Osteoblast (primary cell): ENCODE data around the gene PHAF1. TPM values are rescaled to one million over a fixed set of nuclear protein-coding genes. Genes with fewer than 3 reads are reported as not detected.

ENCODE experiments used
- DNase-seq: peaks from one replicate; pipeline ENCODE4 v3.0.0; 2011; ENCODE audit warnings: low spot score, mixed read lengths; ENCODE audit not compliant: insufficient read length; ENCODE audit errors: missing footprints
- H2AFZ ChIP-seq: 2 replicates; pipeline ENCODE4 v1.6.0; 2011; ENCODE audit warnings: mild to moderate bottlenecking, low read length
- H3K27ac ChIP-seq: 2 replicates; pipeline ENCODE4 v1.5.1; 2011; ENCODE audit warnings: mild to moderate bottlenecking, low read depth, low read length, moderate library complexity
- H3K27me3 ChIP-seq: 2 replicates; pipeline ENCODE4 v1.6.0; 2012; ENCODE audit warnings: mild to moderate bottlenecking, control low read depth, inconsistent platforms, low read length, moderate library complexity; ENCODE audit not compliant: insufficient read depth
- H3K36me3 ChIP-seq: 2 replicates; pipeline ENCODE4 v1.5.1; 2011; ENCODE audit warnings: mild to moderate bottlenecking, low read length, control low read depth, moderate library complexity; ENCODE audit not compliant: insufficient read depth
- H3K4me1 ChIP-seq: 2 replicates; pipeline ENCODE4 v1.5.1; 2011; ENCODE audit warnings: mild to moderate bottlenecking, low read length, control low read depth, moderate library complexity; ENCODE audit not compliant: insufficient read depth
- H3K4me2 ChIP-seq: 2 replicates; pipeline ENCODE4 v1.6.0; 2011; ENCODE audit warnings: mild to moderate bottlenecking, low read length; ENCODE audit not compliant: insufficient read depth
- H3K4me3 ChIP-seq: fragments of 200-600 bp; sonication (generic); 3 replicates; pipeline ENCODE4 v1.5.1; 2012; ENCODE audit warnings: mild to moderate bottlenecking, low read length, inconsistent platforms; ENCODE audit not compliant: insufficient read depth
- H3K79me2 ChIP-seq: 2 replicates; pipeline ENCODE4 v1.6.0; 2012; ENCODE audit warnings: mild to moderate bottlenecking, low read length, control low read depth, inconsistent platforms; ENCODE audit not compliant: insufficient read depth
- H3K9me3 ChIP-seq: 2 replicates; pipeline ENCODE4 v1.5.1; 2011; ENCODE audit warnings: low read depth, low read length, control low read depth
- H4K20me1 ChIP-seq: 2 replicates; pipeline ENCODE4 v1.6.0; 2012; ENCODE audit warnings: mild to moderate bottlenecking, low read length, control low read depth; ENCODE audit not compliant: insufficient read depth
- CTCF ChIP-seq: IDR thresholded peaks from 2 replicates; pipeline ENCODE4 v1.5.1; 2011; ENCODE audit warnings: mild to moderate bottlenecking, low read depth, low read length, moderate library complexity; ENCODE audit errors: extremely low read depth
- total RNA-seq: library from RNA; depleted of rRNA; stranded (reverse); fragments of >200 nt; gene quantifications from 2 replicates; pipeline ENCODE4 v1.2.3, GENCODE V29; 2012

PHAF1 gene
- total RNA-seq, 1 donor = 13.8 TPM

- Histone ChIP-seq H3K4me2 (no peak overlapping the region), H3K79me2 (peaks cover 1% of the 10 kb centered on the region), H3K4me1 (peaks cover 19% of the 10 kb centered on the region), H3K27ac (no peak overlapping the region), H3K36me3 (peaks cover 2% of the 10 kb centered on the region), H4K20me1 (no peaks in the 10 kb centered on the region), H2AFZ (no peak overlapping the region), H3K9me3 (no peaks in the 10 kb centered on the region), H3K4me3 (no peak overlapping the region), H3K27me3 (no peaks in the 10 kb centered on the region)
- TF ChIP-seq CTCF = no peak
- DNase-seq = peak; percentile 53
Observed at GRCh38 chr16:67104845-67105244, 4.9 kb upstream of the PHAF1 start.

GRCh38 chr16:67105246-67105645 is 4.5 kb upstream of the PHAF1 start:
- H2AFZ ChIP-seq = no peak overlapping the region
- no peak overlapping the region for H3K27ac ChIP-seq
- no peaks in the 10 kb centered on the region for H3K9me3 ChIP-seq
- H3K4me2 ChIP-seq = no peak overlapping the region
- H3K27me3 ChIP-seq = no peaks in the 10 kb centered on the region
- peaks cover 2% of the 10 kb centered on the region for H3K36me3 ChIP-seq
- peaks cover 5% of the 10 kb centered on the region for H3K79me2 ChIP-seq
- H3K4me1 ChIP-seq = peaks cover 19% of the 10 kb centered on the region
- TF ChIP-seq CTCF = no peak
- DNase-seq = peak; percentile 59
- no peaks in the 10 kb centered on the region for H4K20me1 ChIP-seq
- no peak overlapping the region for H3K4me3 ChIP-seq

- no peak overlapping the region for H3K4me2 ChIP-seq
- H3K4me3 ChIP-seq = no peak overlapping the region
- H3K36me3 ChIP-seq = no peaks in the 10 kb centered on the region
- H3K27ac ChIP-seq = no peak overlapping the region
- peak; percentile 36 for DNase-seq
- H3K27me3 ChIP-seq = no peaks in the 10 kb centered on the region
- TF ChIP-seq CTCF = no peak
- H3K79me2 ChIP-seq = peaks cover 12% of the 10 kb centered on the region
- H2AFZ ChIP-seq = no peak overlapping the region
- H3K4me1 ChIP-seq = peaks cover 20% of the 10 kb centered on the region
- no peaks in the 10 kb centered on the region for H4K20me1 ChIP-seq
- H3K9me3 ChIP-seq = no peaks in the 10 kb centered on the region
Observed at GRCh38 chr16:67105881-67106280, 3.9 kb upstream of the PHAF1 start.

- Histone ChIP-seq H3K4me2 (no peak overlapping the region), H3K9me3 (no peaks in the 10 kb centered on the region), H3K4me3 (no peak overlapping the region), H3K79me2 (peaks cover 36% of the 10 kb centered on the region), H4K20me1 (no peaks in the 10 kb centered on the region), H3K27ac (no peak overlapping the region), H3K4me1 (peaks cover 17% of the 10 kb centered on the region), H2AFZ (no peak overlapping the region), H3K27me3 (no peaks in the 10 kb centered on the region), H3K36me3 (peaks cover 3% of the 10 kb centered on the region)
- no peak for TF ChIP-seq CTCF
- DNase-seq = no peak
Observed at GRCh38 chr16:67108489-67108888, 1.3 kb upstream of the PHAF1 start.
